ENCODE measurements around the gene MAX. TPM values are rescaled to one million over a fixed set of nuclear protein-coding genes. Genes with fewer than 3 reads are reported as not detected.

The MAX gene
- total RNA-seq, 1 experiment from 2014 or later = 68.9 TPM

DNA sequence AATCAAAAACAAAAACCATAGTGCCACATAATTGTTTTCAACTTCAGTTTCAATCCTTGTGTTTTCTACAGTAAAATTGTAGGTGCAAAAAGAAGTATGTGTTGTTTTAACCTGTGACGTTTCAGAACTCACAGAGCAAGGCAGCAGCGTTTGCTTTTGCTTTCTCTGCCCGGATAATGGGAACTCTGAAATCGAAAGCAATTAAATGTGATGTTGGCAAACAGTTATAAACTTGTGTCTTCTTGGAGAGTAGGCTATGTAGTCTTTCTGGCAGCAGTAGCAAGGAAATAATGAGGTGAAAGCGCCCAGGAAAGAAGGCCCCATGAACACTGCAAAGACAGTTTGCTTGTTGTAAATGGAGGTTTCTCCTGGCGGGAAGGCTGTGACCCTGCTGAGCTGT lies 76.5 kb downstream of the MAX start:
- H2AFZ ChIP-seq (ENCODE audit: low read length) = no peak overlapping the region
- TF ChIP-seq, protein P1, sequence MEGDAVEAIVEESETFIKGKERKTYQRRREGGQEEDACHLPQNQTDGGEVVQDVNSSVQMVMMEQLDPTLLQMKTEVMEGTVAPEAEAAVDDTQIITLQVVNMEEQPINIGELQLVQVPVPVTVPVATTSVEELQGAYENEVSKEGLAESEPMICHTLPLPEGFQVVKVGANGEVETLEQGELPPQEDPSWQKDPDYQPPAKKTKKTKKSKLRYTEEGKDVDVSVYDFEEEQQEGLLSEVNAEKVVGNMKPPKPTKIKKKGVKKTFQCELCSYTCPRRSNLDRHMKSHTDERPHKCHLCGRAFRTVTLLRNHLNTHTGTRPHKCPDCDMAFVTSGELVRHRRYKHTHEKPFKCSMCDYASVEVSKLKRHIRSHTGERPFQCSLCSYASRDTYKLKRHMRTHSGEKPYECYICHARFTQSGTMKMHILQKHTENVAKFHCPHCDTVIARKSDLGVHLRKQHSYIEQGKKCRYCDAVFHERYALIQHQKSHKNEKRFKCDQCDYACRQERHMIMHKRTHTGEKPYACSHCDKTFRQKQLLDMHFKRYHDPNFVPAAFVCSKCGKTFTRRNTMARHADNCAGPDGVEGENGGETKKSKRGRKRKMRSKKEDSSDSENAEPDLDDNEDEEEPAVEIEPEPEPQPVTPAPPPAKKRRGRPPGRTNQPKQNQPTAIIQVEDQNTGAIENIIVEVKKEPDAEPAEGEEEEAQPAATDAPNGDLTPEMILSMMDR (conservative IDR thresholded peaks at IDR 0.05; ENCODE audit: low read depth, low read length) = no peak
- TF ChIP-seq EZH2phosphoT487 (IDR thresholded peaks at IDR 0.05; ENCODE audit: borderline replicate concordance, low read length) = no peak
- H3K36me3 ChIP-seq (ENCODE audit: low read depth, low read length) = peaks cover 15% of the 10 kb centered on the region; the same call in 1 of the 2 replicates
- H3K9me2 ChIP-seq (replicated peaks; ENCODE audit: low read length) = no peaks in the 10 kb centered on the region
- ATAC-seq = no peak
- H3K9me3 ChIP-seq (ENCODE audit: low read length) = no peaks in the 10 kb centered on the region
- no peak overlapping the region for H3K4me2 ChIP-seq (ENCODE audit: low read length)
- H3K79me2 ChIP-seq (ENCODE audit: low read length) = no peaks in the 10 kb centered on the region
- H3F3A ChIP-seq (ENCODE audit: low read length, unreplicated experiment) = no peaks in the 10 kb centered on the region
- intact Hi-C loops (cut with micrococcal nuclease) = no loop called here
- no peak overlapping the region for H3K27ac ChIP-seq (ENCODE audit: low read length)
- CTCF ChIA-PET = interaction anchor here (0.6 kb wide), 2 partner anchors 39 to 303 kb away, joined by 3 to 4 read pairs; partner anchors contain the start of gene FNTB
- POLR2A ChIA-PET (ENCODE audit: unreplicated experiment) = no interaction called here
- no peak overlapping the region for H3K4me3 ChIP-seq (ENCODE audit: low read length)
- peaks cover 5% of the 10 kb centered on the region; the same call in 1 of the 2 replicates for H3K4me1 ChIP-seq (ENCODE audit: insufficient read depth, low read length)
- H3K9ac ChIP-seq (ENCODE audit: low read length) = no peak overlapping the region
- DNase-seq = no peak
- H4K20me1 ChIP-seq (ENCODE audit: low read length) = no peaks in the 10 kb centered on the region
- BruUV-seq (replicated peaks) = no TSS peak
- H3K27me3 ChIP-seq (ENCODE audit: low read length) = no peaks in the 10 kb centered on the region

Small RNA genes lying within 50 kb of the gene (microRNA-seq; reads per million reads assigned to microRNA genes)
- 1.0 reads per million for gene MIR4706 (ENCODE audit: unreplicated experiment)

Other genes with a start within 250 kb of the MAX start
- gene SPTB, start 222.6 kb downstream of the MAX start, total RNA-seq (2014; rRNA removed) = 2.3 and 3.6 TPM in 2 replicates
- 44.0 and 50.3 TPM in 2 replicates for gene CHURC1, start 188.1 kb downstream of the MAX start, total RNA-seq (2014; rRNA removed)
- gene GPX2, start 159.8 kb downstream of the MAX start, total RNA-seq (2014; rRNA removed) = 2.9 and 4.3 TPM in 2 replicates
- 20.6 and 27.0 TPM in 2 replicates for gene RAB15, start 130.2 kb downstream of the MAX start, total RNA-seq (2014; rRNA removed)
- 19.5 and 28.1 TPM in 2 replicates for gene FNTB, start 115.6 kb downstream of the MAX start, total RNA-seq (2014; rRNA removed)